Keratinocyte (primary cell): ENCODE measurements around the gene MAP4. TPM values are rescaled to one million over a fixed set of nuclear protein-coding genes. Genes with fewer than 3 reads are reported as not detected.
A peak's percentile ranks its signal among the peaks of the same experiment; 100 is the strongest.

Experiments used
- DNase-seq: peaks from one replicate; pipeline ENCODE4 v3.0.0-alpha.2; 2011; ENCODE audit warnings: low read depth, missing footprints, low spot score
- FAIRE-seq: peaks from 2 replicates; lab custom pipeline; 2011; peaks lifted over from hg19 to GRCh38; lab: Jason Lieb, UNC
- H2AFZ ChIP-seq: 2 replicates; pipeline ENCODE4 v1.6.0; 2012; ENCODE audit warnings: low read length, control low read depth, inconsistent platforms; ENCODE audit not compliant: control insufficient read depth
- H3K27ac ChIP-seq: 2 replicates; pipeline ENCODE4 v1.5.1; 2011; ENCODE audit warnings: low read length; ENCODE audit not compliant: control insufficient read depth, insufficient read depth
- H3K27me3 ChIP-seq: 3 replicates; pipeline ENCODE4 v1.6.0; 2011; ENCODE audit warnings: low read length; ENCODE audit not compliant: control insufficient read depth, insufficient read depth; ENCODE audit errors: extremely low read depth
- H3K36me3 ChIP-seq, 2 experiments: 2 replicates in 1 of 2; 3 replicates in 1 of 2; pipeline ENCODE4 v1.5.1; 2011; ENCODE audit warnings: low read length in 2 of 2, mild to moderate bottlenecking in 1 of 2; ENCODE audit not compliant: control insufficient read depth in 2 of 2, insufficient read depth in 2 of 2; ENCODE audit errors: extremely low read depth in 1 of 2
- H3K4me1 ChIP-seq: 3 replicates; pipeline ENCODE4 v1.5.1; 2011; ENCODE audit warnings: low read length; ENCODE audit not compliant: control insufficient read depth, insufficient read depth; ENCODE audit errors: extremely low read depth
- H3K4me2 ChIP-seq: 3 replicates; pipeline ENCODE4 v1.6.0; 2011; ENCODE audit warnings: low read depth, low read length; ENCODE audit not compliant: control insufficient read depth, insufficient read depth; ENCODE audit errors: extremely low read depth
- H3K4me3 ChIP-seq, 3 experiments: fragments of 200-600 bp in 1 of 3; sonication (generic) in 1 of 3; 2 replicates in 2 of 3; 3 replicates in 1 of 3; pipeline ENCODE4 v1.5.1; 2011 to 2016; ENCODE audit warnings: low read length in 3 of 3, mild to moderate bottlenecking in 3 of 3, control low read depth in 2 of 3, inconsistent platforms in 1 of 3, low read depth in 1 of 3, mixed read lengths in 1 of 3, mixed run types in 1 of 3, moderate library complexity in 1 of 3; ENCODE audit not compliant: control insufficient read depth in 2 of 3, insufficient read depth in 2 of 3; ENCODE audit errors: extremely low read depth in 1 of 3
- H3K79me2 ChIP-seq: 2 replicates; pipeline ENCODE4 v1.6.0; 2012; ENCODE audit warnings: low read length; ENCODE audit not compliant: control insufficient read depth, insufficient read depth
- H3K9ac ChIP-seq: 3 replicates; pipeline ENCODE4 v1.6.0; 2011; ENCODE audit warnings: low read length; ENCODE audit not compliant: control insufficient read depth, insufficient read depth; ENCODE audit errors: extremely low read depth
- H3K9me1 ChIP-seq: 3 replicates; pipeline ENCODE4 v1.6.0; 2011; ENCODE audit warnings: low read length; ENCODE audit not compliant: control insufficient read depth, insufficient read depth; ENCODE audit errors: extremely low read depth
- H3K9me3 ChIP-seq: 2 replicates; pipeline ENCODE4 v1.5.1; 2012; ENCODE audit warnings: low read depth, low read length; ENCODE audit not compliant: control insufficient read depth
- H4K20me1 ChIP-seq: 3 replicates; pipeline ENCODE4 v1.6.0; 2011; ENCODE audit warnings: low read length; ENCODE audit not compliant: control insufficient read depth, insufficient read depth; ENCODE audit errors: extremely low read depth
- CTCF ChIP-seq, 3 experiments: IDR thresholded peaks in 1 of 3; conservative IDR thresholded peaks in 1 of 3; optimal IDR thresholded peaks in 1 of 3; 2 replicates in 2 of 3; 3 replicates in 1 of 3; pipeline versions ENCODE3 to v1.5.1; 2011; ENCODE audit warnings: low read length in 3 of 3, mild to moderate bottlenecking in 3 of 3, moderate library complexity in 2 of 3, control low read depth in 1 of 3, inconsistent platforms in 1 of 3; ENCODE audit not compliant: insufficient read depth in 2 of 3; ENCODE audit errors: extremely low read depth in 1 of 3
- EZH2 ChIP-seq: IDR thresholded peaks from one replicate; pipeline ENCODE4 v1.6.1; 2012; ENCODE audit warnings: inconsistent platforms, mild to moderate bottlenecking, low read length, moderate library complexity
- dilution Hi-C: fragments of 300-500 bp; cut with MboI; formaldehyde crosslinking; loops from one replicate; pipeline ENCODE4 v1.7.0; 2020; ENCODE audit warnings: low sequenced_read_pairs; ENCODE audit not compliant: extremely low pct_ligation_motif_present
- polyA minus RNA-seq, 3 experiments: library from RNA; depleted of rRNA, polyadenylated mRNA; stranded (reverse); fragments of >200 nt; gene quantifications; 1 replicate in 1 of 3; 2 replicates in 1 of 3; 3 replicates in 1 of 3; pipeline ENCODE4 v1.2.3, GENCODE V29; 2011
- polyA plus RNA-seq, 5 experiments: library from polyadenylated mRNA; depleted of rRNA in 3 of 5; stranded (reverse) in 3 of 5; stranded (forward) in 1 of 5; unstranded in 1 of 5; fragments of >200 nt; gene quantifications; 1 replicate in 1 of 5; 2 replicates in 3 of 5; 3 replicates in 1 of 5; pipeline versions ENCODE4 v1.2.1 to v1.2.3, GENCODE V29; 2011 to 2012; ENCODE audit warnings: missing spikeins in 2 of 5, low read depth in 1 of 5, low replicate concordance in 1 of 5

The MAP4 gene
- 82.5 to 180 TPM (median 110 TPM) in 3 replicates for polyA plus RNA-seq
- polyA plus RNA-seq (2011; ENCODE audit: low read depth) = 307 TPM
- 132 and 141 TPM in 2 replicates for polyA plus RNA-seq (2011; cell fraction: cytosol; rRNA removed)
- polyA plus RNA-seq (2011; cell fraction: nucleus; rRNA removed) = 308 and 352 TPM in 2 replicates
- 146 and 210 TPM in 2 replicates for polyA plus RNA-seq (2012; ENCODE audit: low replicate concordance)
- 121 to 236 TPM (median 162 TPM) in 3 replicates for polyA minus RNA-seq
- 121 TPM for polyA minus RNA-seq (2011; cell fraction: cytosol; rRNA and poly(A)+ RNA removed)
- polyA minus RNA-seq (2011; cell fraction: nucleus; rRNA and poly(A)+ RNA removed) = 163 and 317 TPM in 2 replicates

DNA sequence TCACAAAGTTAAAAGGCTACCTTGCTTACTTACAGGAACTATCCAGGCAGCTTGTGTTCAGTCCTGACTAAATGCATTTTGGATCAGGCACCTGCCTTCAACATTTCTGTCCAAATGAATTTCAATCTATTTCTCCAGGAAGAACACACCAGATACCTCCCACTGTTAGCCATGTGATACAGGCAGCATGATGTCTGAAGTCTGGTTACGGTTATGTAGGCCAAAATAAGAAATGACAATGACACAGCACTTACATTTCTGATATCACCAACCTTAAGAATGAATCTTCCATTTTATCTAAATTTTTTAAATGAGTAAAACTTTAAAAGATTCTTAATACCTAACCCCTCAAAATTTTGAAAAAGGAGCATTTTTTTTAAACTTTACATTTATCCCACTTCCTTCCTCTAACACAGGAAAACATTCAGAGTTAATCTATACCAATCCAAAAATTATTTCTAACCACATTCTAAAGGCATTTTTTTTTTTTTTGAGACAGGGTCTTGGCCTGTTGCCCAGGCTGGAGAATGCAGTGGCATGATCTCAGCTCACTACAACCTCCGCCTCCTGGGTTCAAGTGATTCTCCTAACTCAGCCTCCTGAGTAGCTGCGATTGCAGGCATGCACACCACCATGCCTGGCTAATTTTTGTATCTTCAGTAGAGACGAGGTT lies at the start of gene MAP4:
MAP4 (minus strand) TSS at position 116 of the 673 bp plus-strand sequence. CDS start 17,556 bp downstream, outside the sequence.
- DNase-seq = no peak
- Histone ChIP-seq H2AFZ (no peak within 1 kb of the TSS), H3K4me3 (no peak within 1 kb of the TSS), H3K4me1 (peaks cover 40% of the 10 kb centered on the region), H3K27me3 (no peaks in the 10 kb centered on the region), H3K27ac (no peak within 1 kb of the TSS), H3K36me3 (peaks cover 4 to 6% of the 10 kb centered on the region in 2 experiments), H3K79me2 (peaks cover 85% of the 10 kb centered on the region), H3K9me3 (no peaks in the 10 kb centered on the region), H3K4me2 (no peak within 1 kb of the TSS), H3K9ac (no peak within 1 kb of the TSS), H3K9me1 (no peaks in the 10 kb centered on the region), H4K20me1 (peaks cover 21% of the 10 kb centered on the region)
- FAIRE-seq = no peak
- dilution Hi-C loops = no loop called here
- TF ChIP-seq CTCF (optimal IDR thresholded peaks at IDR 0.05 in 1 of 3, IDR thresholded peaks at IDR 0.05 in 1 of 3, conservative IDR thresholded peaks at IDR 0.05 in 1 of 3; ENCODE audit: extremely low read depth in 1 of 3, insufficient read depth in 2 of 3, low read length in 3 of 3) = no peak
- no peak for TF ChIP-seq EZH2

GRCh38 chr3:48065035-48065434 lies 48.8 kb upstream of the MAP4 start:
- no peaks in the 10 kb centered on the region for H3K27me3 ChIP-seq
- dilution Hi-C loops = no loop called here
- no peaks in the 10 kb centered on the region for H3K9me3 ChIP-seq
- no peak overlapping the region for H3K4me3 ChIP-seq
- no peak overlapping the region for H3K9ac ChIP-seq
- no peak overlapping the region for H2AFZ ChIP-seq
- peaks cover 22% of the 10 kb centered on the region for H4K20me1 ChIP-seq
- H3K79me2 ChIP-seq = peaks cover 89% of the 10 kb centered on the region
- peak overlapping the region; percentile 46 for H3K4me2 ChIP-seq
- no peaks in the 10 kb centered on the region for H3K9me1 ChIP-seq
- DNase-seq (no peak), FAIRE-seq (no peak)
- H3K36me3 ChIP-seq = peaks cover 1 to 8% of the 10 kb centered on the region in 2 experiments
- peaks cover 32% of the 10 kb centered on the region for H3K4me1 ChIP-seq
- TF ChIP-seq CTCF (optimal IDR thresholded peaks at IDR 0.05 in 1 of 3, IDR thresholded peaks at IDR 0.05 in 1 of 3, conservative IDR thresholded peaks at IDR 0.05 in 1 of 3; ENCODE audit: extremely low read depth in 1 of 3, insufficient read depth in 2 of 3, low read length in 3 of 3) (no peak), EZH2 (no peak)
- no peak overlapping the region for H3K27ac ChIP-seq
